ENCODE data around the gene MEIOB.

MEIOB gene

GRCh38 chr16:1793578-1794220, 78.3 kb downstream of the MEIOB start, which contains the start of gene IGFALS:
IGFALS (minus strand) TSS chr16:1793705; CDS start chr16:1793652, 53 bp downstream.
- TF ChIP-seq USF1 (IDR thresholded peaks at IDR 0.05): no peak
- TF ChIP-seq CREB1 (IDR thresholded peaks at IDR 0.05; ENCODE audit: low read depth): no peak
- TF ChIP-seq EP300 (IDR thresholded peaks at IDR 0.05; ENCODE audit: borderline replicate concordance): no peak
- no peak for TF ChIP-seq CEBPB (IDR thresholded peaks at IDR 0.05)
- TF ChIP-seq EGR1 (IDR thresholded peaks at IDR 0.05): no peak
- TF ChIP-seq ZBTB7A (IDR thresholded peaks at IDR 0.05; ENCODE audit: low read depth): no peak
- TF ChIP-seq MAX (IDR thresholded peaks at IDR 0.05): no peak
- TF ChIP-seq REST (IDR thresholded peaks at IDR 0.05; ENCODE audit: low read depth): no peak
- no peak for TF ChIP-seq TAF1 (IDR thresholded peaks at IDR 0.05; ENCODE audit: low read depth)
- no peak for TF ChIP-seq TCF12 (IDR thresholded peaks at IDR 0.05; ENCODE audit: low read depth)

- TF ChIP-seq YY1 (IDR thresholded peaks at IDR 0.05; ENCODE audit: low read depth) (no peak), RAD21 (IDR thresholded peaks at IDR 0.05; ENCODE audit: low read depth) (no peak), ZBTB7A (IDR thresholded peaks at IDR 0.05; ENCODE audit: low read depth) (peak; percentile 25; the same call in 1 of the 2 replicates)
Measured at GRCh38 chr16:1792836-1793577, 79.0 kb downstream of the MEIOB start.

GRCh38 chr16:1791943-1792812, 79.8 kb downstream of the MEIOB start:
- peak; percentile 21; the same call in 1 of the 2 replicates for TF ChIP-seq NFIC (IDR thresholded peaks at IDR 0.05)
- no peak for TF ChIP-seq EGR1 (IDR thresholded peaks at IDR 0.05)
- peak; percentile 91 for TF ChIP-seq USF1 (IDR thresholded peaks at IDR 0.05)
- TF ChIP-seq TAF1 (IDR thresholded peaks at IDR 0.05; ENCODE audit: low read depth): no peak
- TF ChIP-seq MAX (IDR thresholded peaks at IDR 0.05): peak; percentile 97
- TF ChIP-seq TCF12 (IDR thresholded peaks at IDR 0.05; ENCODE audit: low read depth): peak; percentile 47; the same call in 1 of the 2 replicates
- TF ChIP-seq EP300 (IDR thresholded peaks at IDR 0.05; ENCODE audit: borderline replicate concordance): peak; percentile 39; the same call in 1 of the 2 replicates
- peak; percentile 5; the same call in 1 of the 2 replicates for TF ChIP-seq TEAD4 (IDR thresholded peaks at IDR 0.05)
- TF ChIP-seq RAD21 (IDR thresholded peaks at IDR 0.05; ENCODE audit: low read depth): no peak
- no peak for TF ChIP-seq REST (IDR thresholded peaks at IDR 0.05; ENCODE audit: low read depth)
- no peak for TF ChIP-seq CREB1 (IDR thresholded peaks at IDR 0.05; ENCODE audit: low read depth)

- TF ChIP-seq EGR1 (IDR thresholded peaks at IDR 0.05): no peak
- no peak for TF ChIP-seq CEBPB (IDR thresholded peaks at IDR 0.05)
- no peak for TF ChIP-seq TCF12 (IDR thresholded peaks at IDR 0.05; ENCODE audit: low read depth)
- no peak for TF ChIP-seq CREB1 (IDR thresholded peaks at IDR 0.05; ENCODE audit: low read depth)
- no peak for TF ChIP-seq FOXM1 (IDR thresholded peaks at IDR 0.05; ENCODE audit: borderline replicate concordance, low read depth)
- TF ChIP-seq USF1 (IDR thresholded peaks at IDR 0.05): no peak
- TF ChIP-seq TAF1 (IDR thresholded peaks at IDR 0.05; ENCODE audit: low read depth): no peak
- no peak for TF ChIP-seq NFIC (IDR thresholded peaks at IDR 0.05)
- no peak for TF ChIP-seq ZBTB7A (IDR thresholded peaks at IDR 0.05; ENCODE audit: low read depth)
Measured at GRCh38 chr16:1791256-1791942, 80.6 kb downstream of the MEIOB start.

Measured in Ishikawa (cell line).